Activated T-cell treated with anti-CD3 and anti-CD28 coated beads for 4 hours (primary cell): ENCODE results near the gene USP13.
"Not testable (repeated sequence)": the region's sequence is repeated elsewhere in the genome, so short reads cannot be mapped to it uniquely, and the experiment has no call there.

Source experiments
- DNase-seq: peaks from one replicate; pipeline ENCODE4 v3.0.0-alpha.2; 2020

Gene USP13

GRCh38 chr3:179655236-179655635 is 2.4 kb downstream of the USP13 start:
- DNase-seq, result no peak

DNA sequence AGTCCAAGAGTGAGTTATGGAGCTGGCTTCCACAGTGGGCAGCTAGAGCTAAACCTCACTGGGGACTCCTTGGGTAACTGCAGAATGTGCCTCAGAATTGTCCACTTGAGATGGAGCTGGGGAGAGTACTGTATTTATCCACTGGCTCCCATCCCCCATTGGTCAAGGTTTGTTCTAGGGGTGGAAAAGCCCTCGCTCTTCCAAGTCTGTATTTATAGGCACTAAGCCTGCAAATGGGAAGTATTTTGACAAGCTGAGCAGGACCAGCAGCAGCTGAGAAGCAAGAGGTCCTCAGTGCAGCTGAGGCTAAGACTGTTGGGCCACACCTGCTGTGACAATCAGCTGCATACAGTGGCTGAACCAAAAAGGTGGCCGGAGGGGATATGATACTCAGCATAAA is 5.8 kb downstream of the USP13 start:
- DNase-seq, result no peak

GRCh38 chr3:179660872-179661271 is 8.0 kb downstream of the USP13 start:
- no peak for DNase-seq

DNA sequence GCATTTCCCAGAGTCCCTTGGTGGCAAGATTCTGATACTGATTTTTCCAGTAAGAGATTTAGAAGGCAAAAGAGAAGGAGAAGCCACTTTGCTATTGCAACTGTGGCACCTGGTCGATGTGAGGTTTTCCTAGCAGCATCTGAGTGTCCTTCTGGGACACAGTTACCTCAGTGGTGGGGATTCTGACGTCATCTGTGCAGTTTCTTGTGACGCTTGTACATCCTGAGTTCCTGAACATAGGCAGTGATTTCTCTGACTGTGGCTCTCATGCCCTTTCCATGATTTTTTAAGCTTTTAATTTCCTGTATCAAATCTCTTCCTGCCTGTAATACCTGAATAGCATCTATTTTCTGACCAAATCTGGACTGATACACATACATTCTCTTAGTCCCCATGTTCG is 8.9 kb downstream of the USP13 start:
- no peak for DNase-seq

GRCh38 chr3:179663093-179663492 is 10.3 kb downstream of the USP13 start:
- no peak for DNase-seq

- no peak for DNase-seq
These were observed 13.2 kb downstream of the USP13 start for GRCh38 chr3:179666030-179666429.

DNA sequence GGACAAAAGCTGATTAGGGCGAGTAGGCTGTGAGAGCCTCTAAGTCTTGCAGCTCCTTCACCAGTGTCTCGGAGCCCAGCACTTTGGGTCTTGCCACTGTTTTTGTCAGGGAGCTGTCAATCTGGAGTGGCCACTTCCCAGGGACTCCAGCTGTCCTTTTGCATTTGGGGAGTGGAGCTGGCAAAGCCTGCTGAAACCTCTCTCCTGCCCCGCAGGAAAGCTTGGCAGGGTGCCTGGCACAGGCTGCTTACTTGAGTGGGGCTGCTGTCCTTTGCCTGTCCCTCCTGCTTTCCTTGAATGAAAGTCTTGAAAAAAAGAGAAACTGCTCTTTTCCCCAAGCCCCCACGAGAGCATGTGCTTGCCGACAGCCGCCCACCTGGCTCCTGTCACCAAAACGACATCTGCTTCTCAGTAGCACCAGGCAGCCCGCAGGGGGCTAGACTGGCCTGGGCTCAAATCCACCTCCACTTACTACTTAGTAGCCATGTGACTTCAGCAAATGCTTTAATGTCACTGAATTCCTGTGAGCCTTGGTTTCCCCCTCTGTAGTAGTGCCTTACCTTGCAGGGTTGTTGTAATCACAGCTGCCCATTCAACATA is 13.7 kb downstream of the USP13 start:
- no peak for DNase-seq

DNA sequence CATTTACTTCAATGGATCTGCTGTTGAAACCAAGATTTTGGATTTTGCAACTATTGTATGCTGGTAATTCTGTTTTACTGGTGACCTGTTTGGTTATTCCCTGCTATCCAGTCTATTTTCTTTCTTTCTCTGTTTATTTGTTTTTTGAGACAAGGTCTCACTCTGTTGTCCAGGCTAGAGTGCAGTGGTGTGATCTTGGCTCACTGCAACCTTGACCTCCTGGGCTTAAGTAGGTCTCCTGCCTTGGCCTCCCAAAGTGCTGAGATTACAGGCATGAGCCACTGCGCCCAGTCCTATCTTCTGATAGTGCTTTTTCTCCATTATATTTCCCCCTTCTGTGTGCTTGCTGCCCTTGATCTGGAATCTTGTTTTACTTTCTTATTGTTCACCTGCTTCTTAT is 15.6 kb downstream of the USP13 start:
- no peak for DNase-seq

DNA sequence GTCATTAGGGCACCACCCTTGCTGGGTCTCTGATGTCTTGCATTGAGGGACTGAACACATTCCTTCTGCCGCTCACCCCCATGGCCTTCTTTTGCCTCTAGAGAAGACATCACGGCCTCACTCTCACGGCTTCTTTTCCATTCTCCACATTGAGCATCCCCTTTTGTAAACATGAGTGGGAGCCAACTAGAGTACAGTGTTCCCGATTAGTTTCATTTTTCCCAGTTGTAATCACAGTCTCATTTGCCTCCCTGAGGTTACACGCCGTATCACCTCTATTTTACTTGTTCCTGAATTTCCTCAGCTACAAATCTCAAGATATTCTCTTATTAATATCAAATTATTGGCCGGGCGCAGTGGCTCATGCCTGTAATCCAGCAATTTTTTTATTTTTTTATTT is 17.5 kb downstream of the USP13 start:
- DNase-seq, result no peak

DNA sequence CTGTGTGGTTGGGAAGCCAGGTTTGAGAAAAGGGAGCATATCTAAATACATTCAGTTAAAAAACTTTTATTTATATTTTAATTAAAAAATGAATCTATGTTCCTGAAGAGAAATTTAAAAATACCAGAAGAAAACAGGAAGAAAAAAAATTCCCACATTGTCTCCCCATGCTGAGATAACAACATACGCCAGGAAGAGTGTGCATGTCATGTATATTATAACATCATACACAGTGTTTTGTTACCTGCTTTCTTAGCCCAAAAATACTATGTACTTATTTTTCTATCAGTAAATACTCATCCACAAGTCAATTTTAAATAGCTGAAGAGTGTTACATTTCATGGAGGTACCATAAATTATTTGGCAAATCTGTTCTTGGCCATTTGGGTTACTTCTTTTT is 18.5 kb downstream of the USP13 start:
- no peak for DNase-seq

DNA sequence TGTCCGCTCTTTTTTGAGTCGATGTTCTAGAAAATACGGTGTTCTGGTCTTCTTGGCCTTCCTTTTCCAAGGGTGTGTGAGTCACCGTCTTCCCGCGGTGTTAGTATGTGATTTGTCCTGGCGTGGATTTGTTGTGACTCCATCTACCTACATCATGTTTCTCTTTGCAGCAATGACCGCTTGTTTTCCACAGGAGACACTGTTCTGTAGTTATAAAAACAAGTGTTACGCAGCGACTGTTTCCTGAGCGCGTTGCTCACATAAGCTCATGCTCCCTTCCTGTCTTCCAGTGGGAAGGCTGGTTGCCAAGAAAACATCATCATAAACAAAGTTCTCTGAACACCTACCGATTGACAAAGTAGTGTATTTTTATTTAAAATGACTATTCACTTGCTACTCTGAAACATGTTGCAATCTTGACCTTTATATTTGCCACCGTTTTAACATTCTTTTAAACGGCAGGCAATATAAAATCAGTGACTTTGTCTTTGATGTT is 19.0 kb downstream of the USP13 start:
- no peak for DNase-seq

- no peak for DNase-seq
These were observed 20.1 kb downstream of the USP13 start for GRCh38 chr3:179672918-179673317.

GRCh38 chr3:179673523-179673922 is 20.7 kb downstream of the USP13 start:
- no peak for DNase-seq

- no peak for DNase-seq
These were observed 23.2 kb downstream of the USP13 start for GRCh38 chr3:179676081-179676480.

DNA sequence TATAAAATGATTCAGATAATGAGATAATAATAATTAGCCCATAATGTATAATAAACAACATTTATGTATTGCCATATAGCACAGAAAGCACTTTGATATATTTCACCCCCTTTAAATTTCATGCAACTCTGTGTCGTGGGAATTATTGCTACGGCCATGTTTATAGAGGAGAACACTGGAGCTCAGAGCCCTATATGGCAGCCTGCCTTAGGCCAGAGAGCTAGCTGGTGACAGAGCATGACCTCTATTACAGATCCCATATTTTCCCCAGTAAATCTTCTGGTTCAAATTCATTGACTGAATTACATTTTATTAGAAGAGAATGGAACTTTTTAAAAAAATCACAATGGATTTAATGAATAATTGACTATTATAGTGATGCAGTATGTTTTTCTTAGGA is 25.0 kb downstream of the USP13 start:
- no peak for DNase-seq

- no peak for DNase-seq
These were observed 28.8 kb downstream of the USP13 start for GRCh38 chr3:179681492-179682263.

DNA sequence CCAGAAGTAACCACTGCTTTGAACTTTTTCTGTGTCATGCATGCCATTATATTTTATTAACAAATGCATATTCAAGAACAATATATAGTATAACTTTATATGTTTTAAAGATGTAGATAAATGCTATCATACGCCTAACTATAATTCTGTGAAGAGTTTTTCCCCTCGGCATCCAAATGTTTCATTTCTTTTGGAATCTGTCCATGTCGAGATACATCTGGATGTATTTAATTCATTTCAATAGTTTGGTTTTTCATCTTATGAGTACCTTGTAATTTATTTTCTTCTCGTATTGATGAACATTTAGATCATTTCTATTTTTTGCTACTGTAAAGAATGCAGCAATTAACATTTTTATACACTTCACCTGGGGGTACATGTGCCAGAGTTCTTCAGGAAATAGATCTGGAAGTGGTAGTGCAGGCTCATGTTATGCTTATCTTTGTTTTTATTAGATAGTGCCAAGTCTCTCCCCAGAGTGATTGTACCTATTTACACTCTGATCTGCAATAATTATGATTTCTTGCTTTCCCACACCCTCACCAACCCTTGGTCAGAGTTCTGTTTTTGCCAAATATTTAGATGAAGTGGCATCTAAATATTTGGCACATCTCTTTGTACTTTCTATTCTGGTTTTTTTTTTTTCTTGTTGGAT is 29.7 kb downstream of the USP13 start:
- DNase-seq, result no peak

GRCh38 chr3:179683286-179683685 is 30.4 kb downstream of the USP13 start:
- DNase-seq, result not testable (repeated sequence)

GRCh38 chr3:179687967-179688535 is 35.2 kb downstream of the USP13 start:
- DNase-seq, result no peak

DNA sequence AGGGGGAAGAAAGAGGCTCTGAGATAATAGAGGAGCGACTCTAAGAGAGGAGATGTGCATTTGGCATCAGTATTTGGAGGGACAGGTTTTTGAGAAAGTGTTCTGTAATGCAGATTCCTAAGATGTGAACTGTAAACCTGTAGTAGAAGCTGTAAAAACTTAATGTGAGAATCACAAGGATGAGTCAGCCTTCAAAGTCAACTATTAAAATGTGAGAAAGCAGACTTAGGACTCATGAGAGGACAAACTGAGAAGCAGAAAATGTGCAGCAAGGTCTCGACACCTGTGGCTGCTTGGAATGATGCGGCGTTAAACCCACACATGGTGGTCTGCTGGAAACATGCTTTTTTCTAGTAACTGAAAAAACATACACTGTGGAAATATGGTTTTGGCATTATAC is 36.0 kb downstream of the USP13 start:
- no peak for DNase-seq

- no peak for DNase-seq
These were observed 41.9 kb downstream of the USP13 start for GRCh38 chr3:179694731-179695130.

DNA sequence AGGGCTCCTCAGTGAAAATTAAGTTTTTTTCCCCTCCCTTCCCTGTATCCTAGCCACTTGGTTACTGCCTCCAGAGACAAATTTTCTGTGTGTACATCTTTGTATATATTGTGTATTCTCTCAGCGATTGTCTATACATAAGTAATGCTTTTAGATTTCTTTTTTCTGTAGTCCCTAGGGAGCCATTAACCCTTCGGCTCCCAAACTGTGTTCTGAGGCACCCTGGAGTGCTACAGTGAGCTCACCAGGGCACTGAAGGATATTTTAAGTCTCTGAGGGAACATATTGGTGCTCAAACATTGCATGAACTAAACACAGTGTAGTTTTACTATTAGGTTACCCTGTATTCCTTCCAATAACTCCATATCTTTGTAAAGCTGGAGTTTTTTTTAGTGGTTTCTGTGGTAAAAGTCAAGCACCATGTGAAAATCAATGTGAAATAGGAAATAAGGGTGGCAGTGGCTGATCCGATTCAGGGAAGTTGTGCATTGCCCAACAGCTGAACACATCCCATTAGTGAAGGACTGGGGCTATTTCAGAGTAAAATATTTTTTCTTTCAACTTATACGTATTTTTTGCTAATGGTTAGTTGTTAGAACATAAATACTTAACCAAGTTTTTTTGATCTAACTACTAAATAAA is 43.0 kb downstream of the USP13 start:
- no peak for DNase-seq

DNA sequence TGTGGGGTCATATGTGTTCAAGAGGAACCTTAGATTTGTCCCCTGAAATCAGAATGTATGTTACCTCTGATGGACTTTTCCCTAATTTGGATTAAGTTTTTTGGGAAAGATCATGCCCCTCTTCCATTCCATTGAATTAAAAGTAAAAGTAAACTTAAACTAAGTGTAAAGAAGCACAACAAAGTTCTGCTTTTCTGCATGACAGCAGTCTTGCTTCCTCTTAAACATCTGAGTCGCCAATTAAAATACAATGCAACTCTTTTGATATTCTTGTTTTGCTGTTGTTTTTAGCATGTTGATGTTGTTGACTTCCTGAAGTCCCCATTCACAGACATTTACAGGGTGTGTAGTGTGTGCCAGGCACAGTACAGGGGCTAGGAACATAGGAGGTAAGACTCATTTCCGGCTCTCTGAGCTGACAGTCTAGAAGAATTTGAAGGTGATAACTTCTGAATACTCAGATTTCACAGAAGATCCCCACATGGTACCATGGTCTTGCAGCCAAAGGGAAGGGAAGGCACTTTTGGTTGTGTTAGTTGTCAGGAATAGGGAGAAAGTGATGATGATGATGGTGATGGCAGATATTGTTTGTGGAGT is 45.0 kb downstream of the USP13 start:
- no peak for DNase-seq
